ENCODE measurements around the gene ARHGAP35.
"Not testable (repeated sequence)": the region's sequence is repeated elsewhere in the genome, so short reads cannot be mapped to it uniquely, and the experiment has no call there.

ARHGAP35 gene

DNA sequence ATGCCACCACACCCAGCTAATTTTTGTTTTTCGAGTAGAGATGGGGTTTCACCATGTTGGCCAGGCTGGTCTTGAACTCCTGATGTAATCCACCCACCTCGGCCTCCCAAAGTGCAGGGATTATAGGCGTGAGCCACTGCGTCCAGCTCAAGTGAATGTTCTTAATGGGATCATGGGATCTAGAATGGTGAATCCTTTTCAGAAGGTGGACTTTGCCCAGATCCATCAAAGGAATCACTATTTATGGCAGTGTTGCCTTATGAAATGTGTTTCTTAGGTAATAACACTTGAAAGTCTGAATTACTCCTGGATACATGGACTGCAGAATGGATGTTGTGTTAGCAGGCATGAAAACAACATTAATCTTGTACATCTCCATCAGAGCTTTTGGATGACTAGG lies 20.3 kb downstream of the ARHGAP35 start:
- DNase-seq (ENCODE audit: extremely low spot score): no peak
- ChIA-PET POLR2A (interaction anchor here (1.1 kb wide), 1 partner anchor 20 kb away, joined by 3 read pairs; no protein-coding TSS in a partner anchor), CTCF (no interaction called here)
- no peak for TF ChIP-seq NFRKB (IDR thresholded peaks at IDR 0.05)
- TF ChIP-seq BHLHE40 (IDR thresholded peaks at IDR 0.05; ENCODE audit: borderline replicate concordance): no peak
- TF ChIP-seq SP1 (IDR thresholded peaks at IDR 0.05): no peak
- no peak for TF ChIP-seq SUZ12 (IDR thresholded peaks at IDR 0.05)
- no peak for TF ChIP-seq TARDBP (IDR thresholded peaks at IDR 0.05)
- TF ChIP-seq, protein P1, sequence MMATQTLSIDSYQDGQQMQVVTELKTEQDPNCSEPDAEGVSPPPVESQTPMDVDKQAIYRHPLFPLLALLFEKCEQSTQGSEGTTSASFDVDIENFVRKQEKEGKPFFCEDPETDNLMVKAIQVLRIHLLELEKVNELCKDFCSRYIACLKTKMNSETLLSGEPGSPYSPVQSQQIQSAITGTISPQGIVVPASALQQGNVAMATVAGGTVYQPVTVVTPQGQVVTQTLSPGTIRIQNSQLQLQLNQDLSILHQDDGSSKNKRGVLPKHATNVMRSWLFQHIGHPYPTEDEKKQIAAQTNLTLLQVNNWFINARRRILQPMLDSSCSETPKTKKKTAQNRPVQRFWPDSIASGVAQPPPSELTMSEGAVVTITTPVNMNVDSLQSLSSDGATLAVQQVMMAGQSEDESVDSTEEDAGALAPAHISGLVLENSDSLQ (IDR thresholded peaks at IDR 0.05): no peak
- no peak for TF ChIP-seq HDGF (IDR thresholded peaks at IDR 0.05; ENCODE audit: borderline replicate concordance)

DNA sequence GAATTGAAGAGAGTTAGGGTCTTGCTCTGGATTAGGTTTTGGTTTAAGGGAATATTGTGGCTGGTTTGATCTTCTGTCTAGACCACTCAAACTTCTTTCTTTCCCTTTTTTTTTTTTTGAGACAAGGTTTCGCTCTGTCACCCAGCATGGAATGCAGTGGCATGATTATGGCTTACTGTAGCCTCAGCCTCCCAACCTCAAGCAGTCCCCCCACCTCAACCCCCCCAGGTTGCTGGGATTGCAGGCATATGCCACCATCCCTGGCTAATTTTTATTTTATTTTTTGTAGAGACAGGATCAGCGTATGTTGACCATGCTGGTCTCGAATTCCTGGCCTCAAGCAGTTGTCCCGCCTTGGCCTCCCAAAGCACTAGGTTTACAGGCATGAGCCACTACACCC lies 21.2 kb downstream of the ARHGAP35 start:
- DNase-seq (ENCODE audit: extremely low spot score): no peak
- POLR2A ChIA-PET: no interaction called here
- CTCF ChIA-PET: no interaction called here
- no peak for TF ChIP-seq ZNF384 (IDR thresholded peaks at IDR 0.05)

DNA sequence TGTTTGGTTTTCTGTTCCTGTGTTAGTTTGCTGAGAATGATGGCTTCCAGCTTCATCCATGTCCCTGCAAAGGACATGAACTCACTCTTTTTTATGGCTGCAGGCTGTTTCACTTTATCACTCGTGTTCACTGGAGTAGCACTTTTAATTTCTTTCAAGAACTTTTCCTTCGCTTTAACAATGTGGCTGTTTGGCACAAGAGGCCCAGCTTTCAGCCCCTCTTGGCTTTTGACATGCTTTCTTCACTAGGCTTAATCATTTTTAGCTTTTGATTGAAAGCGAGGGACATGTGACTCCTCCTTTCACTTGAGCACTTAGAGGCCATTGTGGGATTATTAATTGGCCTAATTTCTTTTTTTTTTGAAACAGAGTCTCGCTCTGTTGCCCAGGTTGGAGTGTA lies 22.0 kb downstream of the ARHGAP35 start:
- CTCF ChIA-PET: interaction anchor here (0.7 kb wide), 1 partner anchor 240 kb away, joined by 5 read pairs; no protein-coding TSS in a partner anchor
- DNase-seq (ENCODE audit: extremely low spot score); POLR2A ChIA-PET: not testable (repeated sequence)

DNA sequence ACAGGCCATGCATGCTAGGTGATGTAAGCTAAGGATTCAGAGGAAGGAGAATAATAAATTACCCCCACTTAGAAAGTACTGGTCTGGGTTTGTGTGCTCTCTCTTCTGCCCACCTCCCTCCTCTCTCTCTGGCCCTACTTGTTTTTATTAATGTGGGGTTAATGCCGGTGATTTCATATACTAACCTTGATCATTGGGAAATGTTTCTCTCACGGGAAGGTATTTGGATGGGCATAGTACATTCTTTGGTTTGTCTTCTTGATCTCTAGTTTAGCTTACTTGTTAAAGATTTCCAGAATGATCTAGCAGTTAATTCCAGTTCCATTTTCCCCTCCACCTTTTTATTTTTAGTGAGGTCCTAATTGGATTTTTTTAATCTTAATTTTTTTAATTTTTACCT lies 24.6 kb downstream of the ARHGAP35 start:
- ChIA-PET POLR2A (no interaction called here), CTCF (interaction anchor here (0.7 kb wide), 1 partner anchor 228 kb away, joined by 3 read pairs; no protein-coding TSS in a partner anchor)
- DNase-seq (ENCODE audit: extremely low spot score): no peak
- no peak for TF ChIP-seq ARNT (IDR thresholded peaks at IDR 0.05)
- no peak for TF ChIP-seq TARDBP (IDR thresholded peaks at IDR 0.05)
- TF ChIP-seq ZNF384 (IDR thresholded peaks at IDR 0.05): no peak
- TF ChIP-seq FOXA1 (IDR thresholded peaks at IDR 0.05): no peak
- no peak for TF ChIP-seq L3MBTL2 (conservative IDR thresholded peaks at IDR 0.05)
- no peak for TF ChIP-seq FOXM1 (IDR thresholded peaks at IDR 0.05; ENCODE audit: borderline replicate concordance)
- TF ChIP-seq FOXK2 (IDR thresholded peaks at IDR 0.05): no peak
- TF ChIP-seq BHLHE40 (IDR thresholded peaks at IDR 0.05; ENCODE audit: borderline replicate concordance): no peak
- no peak for TF ChIP-seq NFRKB (IDR thresholded peaks at IDR 0.05)
- no peak for TF ChIP-seq SP1 (IDR thresholded peaks at IDR 0.05)
- TF ChIP-seq ELF4 (IDR thresholded peaks at IDR 0.05): no peak
- TF ChIP-seq, protein P1 (IDR thresholded peaks at IDR 0.05): no peak
- TF ChIP-seq LEF1 (IDR thresholded peaks at IDR 0.05; ENCODE audit: borderline replicate concordance): no peak
- TF ChIP-seq SUZ12 (IDR thresholded peaks at IDR 0.05): no peak
- TF ChIP-seq CTBP1 (IDR thresholded peaks at IDR 0.05; ENCODE audit: borderline replicate concordance): no peak
- TF ChIP-seq HDGF (IDR thresholded peaks at IDR 0.05; ENCODE audit: borderline replicate concordance): no peak

DNA sequence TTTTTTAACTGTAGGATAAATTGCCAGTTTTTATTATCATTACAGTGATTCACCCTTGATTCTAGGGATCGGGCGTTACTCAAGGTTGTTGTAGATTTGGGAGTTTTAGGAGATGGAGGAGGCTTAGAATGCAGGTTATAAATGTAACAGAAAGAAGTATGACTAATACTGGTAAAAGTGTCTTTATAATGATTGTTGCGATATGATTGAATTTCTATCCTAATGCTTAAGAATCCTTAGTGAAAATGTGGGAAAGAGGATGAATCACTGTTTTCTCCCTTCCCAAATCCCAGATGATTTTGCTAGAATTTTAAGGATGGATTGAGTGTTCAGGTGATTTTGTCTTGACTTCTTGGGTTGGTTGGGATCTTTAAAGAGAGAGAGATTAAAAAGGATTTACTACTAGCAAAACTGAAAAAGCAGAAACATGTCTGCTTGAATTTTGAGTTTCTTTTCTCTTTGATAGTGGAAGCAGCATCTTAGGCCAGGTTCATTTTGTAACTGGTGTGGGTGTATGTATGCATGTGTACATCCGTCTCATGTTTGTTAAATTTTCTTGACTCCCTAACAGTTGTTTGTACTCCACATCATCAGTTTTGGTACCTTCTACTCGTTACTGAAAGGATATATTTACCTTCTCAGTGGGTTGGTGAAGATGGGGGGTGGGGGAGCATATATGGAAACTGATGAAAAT lies 25.9 kb downstream of the ARHGAP35 start:
- ChIA-PET POLR2A (no interaction called here), CTCF (no interaction called here)
- TF ChIP-seq FOXA1 (IDR thresholded peaks at IDR 0.05) (no peak), ELF4 (IDR thresholded peaks at IDR 0.05) (no peak), SP1 (IDR thresholded peaks at IDR 0.05) (no peak), FOXK2 (IDR thresholded peaks at IDR 0.05) (no peak), ARNT (IDR thresholded peaks at IDR 0.05) (no peak), SUZ12 (IDR thresholded peaks at IDR 0.05) (no peak), BHLHE40 (IDR thresholded peaks at IDR 0.05; ENCODE audit: borderline replicate concordance) (no peak)
- TF ChIP-seq, protein P1 (IDR thresholded peaks at IDR 0.05): no peak
- no peak for DNase-seq (ENCODE audit: extremely low spot score)

DNA sequence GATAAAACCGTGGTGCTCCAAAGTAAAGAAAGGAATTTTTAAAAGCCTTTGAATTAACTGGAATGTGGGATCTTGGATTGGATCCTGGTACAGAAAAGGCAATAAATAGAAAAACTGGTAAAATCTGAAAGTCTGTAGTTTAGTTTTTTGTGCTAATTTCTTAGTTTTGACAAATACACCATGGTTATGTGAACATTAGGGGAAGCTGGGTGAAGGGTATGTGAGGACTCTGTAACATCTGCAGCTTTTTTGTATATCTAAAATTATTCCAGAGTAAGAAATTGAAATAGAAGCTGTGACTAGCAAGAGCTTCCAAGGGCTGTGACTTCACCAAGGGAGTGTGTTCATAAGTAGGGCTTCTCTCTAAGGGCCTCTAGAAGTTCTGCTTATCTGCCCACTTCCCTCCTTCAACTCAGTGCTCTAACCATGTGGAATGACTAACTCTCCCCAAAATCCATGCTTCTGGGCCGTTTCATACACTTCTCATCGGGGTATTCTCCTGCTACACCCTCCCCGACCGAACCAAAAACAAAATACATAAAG lies 26.5 kb downstream of the ARHGAP35 start:
- no peak for TF ChIP-seq SUZ12 (IDR thresholded peaks at IDR 0.05)
- TF ChIP-seq FOXA1 (IDR thresholded peaks at IDR 0.05): no peak
- no peak for TF ChIP-seq HDGF (IDR thresholded peaks at IDR 0.05; ENCODE audit: borderline replicate concordance)
- POLR2A ChIA-PET: no interaction called here
- no peak for DNase-seq (ENCODE audit: extremely low spot score)
- CTCF ChIA-PET: no interaction called here

DNA sequence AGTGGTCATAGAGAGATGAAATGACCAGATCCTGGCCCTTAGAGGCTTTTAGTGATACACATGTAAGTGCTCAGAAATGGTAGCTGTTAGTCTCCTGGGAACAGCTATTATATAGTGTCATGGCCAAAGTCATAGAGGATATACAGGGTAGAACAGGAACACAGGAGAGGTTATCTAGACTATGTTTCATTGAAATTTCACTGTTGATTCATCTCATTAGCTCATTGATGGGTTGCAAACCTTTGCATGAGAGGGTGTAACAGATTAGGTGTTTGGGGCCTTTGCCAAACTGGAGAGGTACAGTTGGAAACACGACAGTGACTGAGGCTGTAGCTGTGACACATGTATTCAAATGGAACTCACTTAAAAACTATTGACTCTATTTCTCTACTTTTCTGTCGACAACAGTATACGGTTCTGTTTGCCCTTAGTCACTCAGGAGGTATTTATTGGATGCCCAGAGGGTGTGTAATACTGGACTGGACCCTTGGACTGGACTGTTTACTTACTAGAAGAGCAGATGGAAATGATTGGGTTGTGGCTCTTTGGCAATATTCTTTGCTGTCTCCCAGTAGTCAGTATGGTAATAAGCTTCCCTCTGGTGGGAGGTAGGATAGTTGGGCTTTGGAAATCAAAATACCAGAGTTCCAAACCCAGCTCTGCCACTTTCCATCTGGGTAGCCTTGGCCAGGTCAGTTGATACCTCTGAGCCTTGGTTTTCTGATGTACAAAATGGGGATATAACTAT lies 29.8 kb downstream of the ARHGAP35 start:
- ChIA-PET POLR2A (interaction anchor here (0.8 kb wide), 1 partner anchor 8 kb away, joined by 4 read pairs; no protein-coding TSS in a partner anchor), CTCF (interaction anchor here (0.6 kb wide), 1 partner anchor 240 kb away, joined by 3 read pairs; the partner anchor contains the start of gene SAE1)
- no peak for DNase-seq (ENCODE audit: extremely low spot score)
- TF ChIP-seq SP1 (IDR thresholded peaks at IDR 0.05) (no peak), ZNF384 (IDR thresholded peaks at IDR 0.05) (no peak)
